ENCODE results near the gene SRCAP. TPM values are rescaled to one million over a fixed set of nuclear protein-coding genes. Genes with fewer than 3 reads are reported as not detected.

SRCAP gene
- total and polyA plus RNA-seq, 2 of the 8 experiments (the other 6 are each of a cell fraction or from before 2014, with no cell fraction given) = 5.5 to 54.3 TPM

DNA sequence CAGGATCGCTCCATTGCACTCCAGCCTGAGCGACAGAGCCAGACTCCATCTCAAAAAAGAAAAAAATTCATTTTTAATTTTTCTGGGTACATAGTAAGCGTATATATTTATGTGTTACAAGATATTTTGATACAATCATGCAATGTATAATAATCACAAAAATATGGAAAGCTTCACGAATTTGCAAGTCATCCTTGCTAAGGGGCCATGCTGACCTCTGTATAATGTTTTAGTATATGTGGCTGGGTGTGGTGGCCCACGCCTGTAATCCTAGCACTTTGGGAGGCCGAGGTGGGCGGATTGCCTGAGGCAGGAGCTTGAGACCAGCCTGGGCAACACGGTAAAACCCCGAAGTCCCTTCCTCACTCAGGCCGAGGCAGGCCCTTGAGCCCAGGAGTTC lies 23.8 kb upstream of the SRCAP start:
- H2BK15ac ChIP-seq (ENCODE audit: low read length) = no peak overlapping the region
- no peak overlapping the region for H4K5ac ChIP-seq (ENCODE audit: insufficient read length, low read depth, low read length)
- POLR2A ChIA-PET (ENCODE audit: partially characterized antibody) = interaction anchor here (0.6 to 2.0 kb wide), 3 partner anchors 10 to 39 kb away, joined by 3 to 5 read pairs (median 4); no protein-coding TSS in a partner anchor
- no peak overlapping the region for H2BK120ac ChIP-seq (replicated peaks; ENCODE audit: low read depth, low read length)
- H3K27me3 ChIP-seq (replicated peaks in 1 of 4; ENCODE audit: control insufficient read depth in 3 of 4, extremely low read depth in 1 of 4, insufficient read depth in 3 of 4, low read length in 3 of 4) = peaks cover 73 to 95% (median 94%) of the 10 kb centered on the region in 4 experiments
- H3K18ac ChIP-seq (ENCODE audit: extremely low read depth, low read length) = no peak overlapping the region
- FAIRE-seq = no peak
- no peaks in the 10 kb centered on the region; the same call in 1 of the 2 replicates for H3K23me2 ChIP-seq (ENCODE audit: low read depth, low read length)
- no peak overlapping the region for H2AFZ ChIP-seq (ENCODE audit: low read length)
- no peak for TF ChIP-seq TEAD4 (IDR thresholded peaks at IDR 0.05; ENCODE audit: low read depth, low read length)
- no peak for TF ChIP-seq HDAC6 (IDR thresholded peaks at IDR 0.05; ENCODE audit: low read depth, low read length)
- no peak for TF ChIP-seq PHF8 (conservative IDR thresholded peaks at IDR 0.05; ENCODE audit: low read depth, low read length)
- TF ChIP-seq TCF12 (IDR thresholded peaks at IDR 0.05; ENCODE audit: low read depth, low read length) = no peak
- no peak for TF ChIP-seq GABPA (IDR thresholded peaks at IDR 0.05; ENCODE audit: borderline replicate concordance, insufficient read depth, low read length)
- TF ChIP-seq SP2 (IDR thresholded peaks at IDR 0.05; ENCODE audit: low read length) = no peak
- H3K4me3 ChIP-seq (ENCODE audit: extremely low read depth in 1 of 4, insufficient read depth in 2 of 4, low read depth in 3 of 4, low read length in 4 of 4) = no peak overlapping the region
- H3K4me1 ChIP-seq (replicated peaks in 1 of 4; ENCODE audit: control insufficient read depth in 3 of 4, insufficient read depth in 4 of 4, low read length in 3 of 4) = peaks cover 0 to 3% (median 3%) of the 10 kb centered on the region in 4 experiments; a peak in 4 of 7 replicates
- H2BK20ac ChIP-seq (ENCODE audit: low read length) = no peak overlapping the region
- H4K20me1 ChIP-seq (replicated peaks in 1 of 2; ENCODE audit: control insufficient read depth in 1 of 2, insufficient read depth in 2 of 2, low read length in 2 of 2) = peaks cover 10 to 33% of the 10 kb centered on the region in 2 experiments
- 81% methylated on average over 10 of the region's 10 CpGs; no CpG with 5 or more reads in 1 of the 2 experiments for WGBS, 2 experiments (ENCODE audit: extremely low coverage in 1 of 2, insufficient coverage in 1 of 2, insufficient read length in 1 of 2, insufficient replicate concordance in 2 of 2, low coverage in 1 of 2, low lambda C conversion rate in 2 of 2, missing lambda C conversion rate in 1 of 2)
- H2AK5ac ChIP-seq (ENCODE audit: low read depth, low read length) = no peak overlapping the region
- no peaks in the 10 kb centered on the region; a peak in 1 of 4 replicates for H3K9me3 ChIP-seq (ENCODE audit: insufficient read depth in 2 of 2, low read depth in 1 of 2, low read length in 1 of 2)
- H3K9ac ChIP-seq (replicated peaks in 1 of 4; ENCODE audit: extremely low read depth in 1 of 4, low read depth in 3 of 4, low read length in 3 of 4) = no peak overlapping the region
- H3K79me2 ChIP-seq (ENCODE audit: control insufficient read depth in 1 of 2, insufficient read depth in 2 of 2, low read length in 2 of 2) = no peaks in the 10 kb centered on the region
- no peak for DNase-seq (ENCODE audit: low read depth in 1 of 2, low spot score in 2 of 2)
- H3K27ac ChIP-seq (ENCODE audit: low read depth, low read length) = no peak overlapping the region
- no peak overlapping the region for H3K4ac ChIP-seq (replicated peaks; ENCODE audit: insufficient read length, low read depth, low read length)
- no peak overlapping the region for H4K91ac ChIP-seq (replicated peaks; ENCODE audit: insufficient read length, low read length)
- H3K79me1 ChIP-seq (ENCODE audit: low read depth, low read length) = no peaks in the 10 kb centered on the region
- H3K23ac ChIP-seq (ENCODE audit: insufficient read length) = no peak overlapping the region
- H3K4me2 ChIP-seq (ENCODE audit: insufficient read depth in 1 of 2, low read depth in 2 of 2, low read length in 2 of 2) = no peak overlapping the region
- H3K36me3 ChIP-seq (ENCODE audit: control insufficient read depth in 2 of 4, insufficient read depth in 4 of 4, low read length in 3 of 4) = no peaks in the 10 kb centered on the region
- no peak overlapping the region for H3K56ac ChIP-seq (replicated peaks; ENCODE audit: insufficient read length, low read depth, low read length)
- H4K8ac ChIP-seq (ENCODE audit: extremely low read depth, insufficient read depth, low read length) = no peak overlapping the region
- CTCF ChIA-PET (ENCODE audit: partially characterized antibody) = interaction anchor here (0.7 to 2.5 kb wide), 2 partner anchors 19 to 21 kb away, joined by 4 to 13 read pairs; no protein-coding TSS in a partner anchor
- H2BK12ac ChIP-seq (ENCODE audit: low read depth, low read length) = no peak overlapping the region
- H3K14ac ChIP-seq (ENCODE audit: insufficient read length) = no peak overlapping the region
- no peak overlapping the region for H2BK5ac ChIP-seq (ENCODE audit: low read depth, low read length)

Data from H1 (cell line).